Caco-2 (cell line): ENCODE measurements around the gene ACAD10. TPM values are rescaled to one million over a fixed set of nuclear protein-coding genes. Genes with fewer than 3 reads are reported as not detected.

Experiments
- BruUV-seq: library from RNA; stranded (reverse); fragments of 400-500 nt; replicated peaks from 2 replicates; lab custom pipeline; 2021; lab: Mats Ljungman, UMichigan
- CTCF ChIA-PET: fragments of 300-600 bp; sonication (Branson Sonifier 250); formaldehyde crosslinking; loops from one replicate; lab custom pipeline; 2022; ENCODE audit warnings: antibody characterized with exemption; lab: Charles Lee
- POLR2A ChIA-PET: fragments of 300-600 bp; sonication (Branson Sonifier 250); formaldehyde crosslinking; loops from one replicate; lab custom pipeline; 2022; ENCODE audit warnings: antibody characterized with exemption; lab: Charles Lee
- DNase-seq, 2 experiments: peaks; one replicate each; pipeline versions ENCODE4 v3.0.0 to v3.0.0-alpha.2; 2020 to 2022
- H3K27me3 ChIP-seq: replicated peaks from 2 replicates; pipeline ENCODE4 v1.6.0; 2011; ENCODE audit warnings: low read length; ENCODE audit not compliant: control insufficient read depth, insufficient read depth
- H3K36me3 ChIP-seq: 2 replicates; pipeline ENCODE4 v1.5.1; 2011; ENCODE audit warnings: low read length; ENCODE audit not compliant: control insufficient read depth, insufficient read depth
- H3K4me1 ChIP-seq: fragments of 250-450 bp; sonication (Bioruptor Pico); 2 replicates; pipeline ENCODE4 v1.5.1; 2020; ENCODE audit warnings: mild to moderate bottlenecking
- H3K4me3 ChIP-seq: 2 replicates; pipeline ENCODE4 v1.5.1; 2011; ENCODE audit warnings: low read depth, mild to moderate bottlenecking, control low read depth, low read length
- H3K9me3 ChIP-seq: fragments of 250-450 bp; sonication (Bioruptor Pico); 2 replicates; pipeline ENCODE4 v1.5.1; 2020; ENCODE audit warnings: mild to moderate bottlenecking, moderate library complexity
- H3K27ac Mint-ChIP-seq: one replicate; pipeline ENCODE4 v1.8.0; 2022; ENCODE audit warnings: mixed read lengths; ENCODE audit not compliant: unreplicated experiment
- H3K27me3 Mint-ChIP-seq: one replicate; pipeline ENCODE4 v1.8.0; 2022; ENCODE audit warnings: mixed read lengths; ENCODE audit not compliant: insufficient read depth, unreplicated experiment
- H3K36me3 Mint-ChIP-seq: one replicate; pipeline ENCODE4 v1.8.0; 2022; ENCODE audit warnings: mild to moderate bottlenecking, mixed read lengths; ENCODE audit not compliant: insufficient read depth, unreplicated experiment
- H3K4me1 Mint-ChIP-seq: one replicate; pipeline ENCODE4 v1.8.0; 2022; ENCODE audit warnings: low read depth, mixed read lengths; ENCODE audit not compliant: unreplicated experiment
- H3K4me3 Mint-ChIP-seq: one replicate; pipeline ENCODE4 v1.8.0; 2022; ENCODE audit warnings: mild to moderate bottlenecking, moderate library complexity, mixed read lengths; ENCODE audit not compliant: unreplicated experiment
- H3K9me3 Mint-ChIP-seq: one replicate; pipeline ENCODE4 v1.8.0; 2022; ENCODE audit warnings: mixed read lengths; ENCODE audit not compliant: unreplicated experiment
- intact Hi-C: fragments of 100-400 bp; cut with micrococcal nuclease; formaldehyde crosslinking; loops from one replicate; pipeline ENCODE4 v1.10.0; 2022; ENCODE audit not compliant: unreplicated experiment
- total RNA-seq: library from RNA; stranded (reverse); gene quantifications from 2 replicates; pipeline ENCODE4 v1.2.3, GENCODE V29; 2022
- TF ChIP-seq, protein P1 (sequence below), 2 experiments: fragments of 200-600 bp in 1 of 2; IDR thresholded peaks; 1 replicate in 1 of 2; 2 replicates in 1 of 2; pipeline versions ENCODE4 v1.5.1 to v1.8.0; 2011 to 2022; ENCODE audit warnings: antibody characterized with exemption in 1 of 2, control low read depth in 1 of 2, inconsistent platforms in 1 of 2, low read depth in 1 of 2, low read length in 1 of 2, mild to moderate bottlenecking in 1 of 2, moderate library complexity in 1 of 2; ENCODE audit not compliant: insufficient read depth in 1 of 2, severe bottlenecking in 1 of 2, unreplicated experiment in 1 of 2

ACAD10 gene
- total RNA-seq, 1 experiment from 2014 or later: 19.0 TPM

DNA sequence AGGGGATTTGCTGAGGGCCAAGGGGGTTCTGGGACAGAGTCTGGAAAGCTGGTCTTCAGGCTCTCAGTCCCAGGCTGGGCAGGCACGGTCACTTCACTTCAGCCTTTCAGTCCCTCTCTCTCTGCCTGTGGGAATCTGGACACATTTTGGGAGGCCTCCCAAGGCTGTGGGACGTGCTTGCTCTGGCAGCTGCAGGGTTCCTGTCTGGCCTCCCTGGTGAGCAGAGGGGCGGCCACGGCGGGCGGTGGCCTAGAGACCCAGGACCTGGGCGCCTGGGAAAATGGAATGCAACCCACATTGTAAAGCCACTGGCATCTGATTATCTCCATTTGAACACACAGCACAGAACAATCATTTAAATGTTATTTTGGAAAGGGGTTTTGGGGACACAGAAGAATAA lies 70.8 kb downstream of the ACAD10 start:
- no peaks in the 10 kb centered on the region for H3K36me3 Mint-ChIP-seq
- ChIA-PET POLR2A (no interaction called here), CTCF (interaction anchor here (1.4 kb wide), 1 partner anchor 56 kb away, joined by 3 read pairs; no protein-coding TSS in a partner anchor)
- no peaks in the 10 kb centered on the region for H3K9me3 Mint-ChIP-seq
- Histone ChIP-seq H3K4me1 (no peaks in the 10 kb centered on the region), H3K9me3 (no peaks in the 10 kb centered on the region), H3K36me3 (no peaks in the 10 kb centered on the region; the same call in 1 of the 2 replicates), H3K4me3 (no peak overlapping the region), H3K27me3 (no peaks in the 10 kb centered on the region)
- no peaks in the 10 kb centered on the region for H3K27me3 Mint-ChIP-seq
- intact Hi-C loops: no loop called here
- TF ChIP-seq, protein P1, sequence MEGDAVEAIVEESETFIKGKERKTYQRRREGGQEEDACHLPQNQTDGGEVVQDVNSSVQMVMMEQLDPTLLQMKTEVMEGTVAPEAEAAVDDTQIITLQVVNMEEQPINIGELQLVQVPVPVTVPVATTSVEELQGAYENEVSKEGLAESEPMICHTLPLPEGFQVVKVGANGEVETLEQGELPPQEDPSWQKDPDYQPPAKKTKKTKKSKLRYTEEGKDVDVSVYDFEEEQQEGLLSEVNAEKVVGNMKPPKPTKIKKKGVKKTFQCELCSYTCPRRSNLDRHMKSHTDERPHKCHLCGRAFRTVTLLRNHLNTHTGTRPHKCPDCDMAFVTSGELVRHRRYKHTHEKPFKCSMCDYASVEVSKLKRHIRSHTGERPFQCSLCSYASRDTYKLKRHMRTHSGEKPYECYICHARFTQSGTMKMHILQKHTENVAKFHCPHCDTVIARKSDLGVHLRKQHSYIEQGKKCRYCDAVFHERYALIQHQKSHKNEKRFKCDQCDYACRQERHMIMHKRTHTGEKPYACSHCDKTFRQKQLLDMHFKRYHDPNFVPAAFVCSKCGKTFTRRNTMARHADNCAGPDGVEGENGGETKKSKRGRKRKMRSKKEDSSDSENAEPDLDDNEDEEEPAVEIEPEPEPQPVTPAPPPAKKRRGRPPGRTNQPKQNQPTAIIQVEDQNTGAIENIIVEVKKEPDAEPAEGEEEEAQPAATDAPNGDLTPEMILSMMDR (IDR thresholded peaks at IDR 0.05; ENCODE audit: insufficient read depth in 1 of 2, low read depth in 1 of 2, low read length in 1 of 2, severe bottlenecking in 1 of 2, unreplicated experiment in 1 of 2): no peak
- no peaks in the 10 kb centered on the region for H3K4me1 Mint-ChIP-seq
- BruUV-seq: no TSS peak
- H3K27ac Mint-ChIP-seq: no peak overlapping the region
- H3K4me3 Mint-ChIP-seq: no peak overlapping the region
- no peak for DNase-seq

DNA sequence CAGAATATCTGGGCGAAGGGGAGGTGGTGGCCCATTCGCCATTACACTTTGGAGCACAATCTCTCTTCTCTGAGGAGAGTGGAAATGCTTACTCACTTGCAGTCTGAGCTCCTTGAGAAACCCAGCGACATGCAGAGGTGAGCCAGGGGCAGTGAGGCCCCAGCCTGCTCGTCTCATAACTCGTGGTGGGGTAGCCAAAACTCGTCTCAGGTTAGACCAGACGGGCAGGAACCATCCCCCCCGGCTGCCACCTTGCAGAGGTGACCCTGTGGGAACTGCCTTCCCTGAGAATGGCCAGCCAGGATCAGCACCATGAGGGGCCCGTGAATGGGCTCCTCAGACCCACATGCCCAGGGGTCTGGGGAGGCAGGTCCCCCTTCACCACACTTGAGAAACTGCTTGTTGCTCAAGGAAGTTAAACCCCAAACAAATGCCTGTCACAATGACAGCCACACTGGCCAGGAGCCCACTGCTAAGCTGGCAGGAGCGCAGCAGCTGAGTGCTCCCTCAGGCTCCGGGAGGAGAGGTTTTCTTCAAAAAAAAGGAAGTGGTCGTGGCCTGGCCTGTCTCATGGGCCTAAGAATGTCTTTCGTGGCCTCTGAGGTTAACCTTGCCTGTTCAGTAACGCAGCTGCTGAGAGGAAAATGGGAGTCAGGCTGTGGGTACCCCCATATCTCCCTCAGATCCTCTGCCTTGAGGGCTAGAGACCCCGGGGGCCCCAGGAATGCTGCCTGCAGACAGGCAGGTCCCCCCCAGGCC lies 71.7 kb downstream of the ACAD10 start:
- H3K36me3 ChIP-seq: no peaks in the 10 kb centered on the region; the same call in 1 of the 2 replicates
- no peak overlapping the region for H3K27ac Mint-ChIP-seq
- H3K4me1 ChIP-seq: no peaks in the 10 kb centered on the region
- H3K4me3 ChIP-seq: no peak overlapping the region
- BruUV-seq: no TSS peak
- H3K9me3 ChIP-seq: no peaks in the 10 kb centered on the region
- DNase-seq: no peak
- no peak overlapping the region for H3K4me3 Mint-ChIP-seq
- no peaks in the 10 kb centered on the region for H3K36me3 Mint-ChIP-seq
- intact Hi-C loops: no loop called here
- no peaks in the 10 kb centered on the region for H3K4me1 Mint-ChIP-seq
- no peaks in the 10 kb centered on the region for H3K9me3 Mint-ChIP-seq
- no peaks in the 10 kb centered on the region for H3K27me3 ChIP-seq
- TF ChIP-seq, protein P1 (IDR thresholded peaks at IDR 0.05; ENCODE audit: insufficient read depth in 1 of 2, low read depth in 1 of 2, low read length in 1 of 2, severe bottlenecking in 1 of 2, unreplicated experiment in 1 of 2): no peak
- no peaks in the 10 kb centered on the region for H3K27me3 Mint-ChIP-seq
- ChIA-PET POLR2A (no interaction called here), CTCF (interaction anchor here (1.4 kb wide), 1 partner anchor 55 kb away, joined by 3 read pairs; no protein-coding TSS in a partner anchor)

DNA sequence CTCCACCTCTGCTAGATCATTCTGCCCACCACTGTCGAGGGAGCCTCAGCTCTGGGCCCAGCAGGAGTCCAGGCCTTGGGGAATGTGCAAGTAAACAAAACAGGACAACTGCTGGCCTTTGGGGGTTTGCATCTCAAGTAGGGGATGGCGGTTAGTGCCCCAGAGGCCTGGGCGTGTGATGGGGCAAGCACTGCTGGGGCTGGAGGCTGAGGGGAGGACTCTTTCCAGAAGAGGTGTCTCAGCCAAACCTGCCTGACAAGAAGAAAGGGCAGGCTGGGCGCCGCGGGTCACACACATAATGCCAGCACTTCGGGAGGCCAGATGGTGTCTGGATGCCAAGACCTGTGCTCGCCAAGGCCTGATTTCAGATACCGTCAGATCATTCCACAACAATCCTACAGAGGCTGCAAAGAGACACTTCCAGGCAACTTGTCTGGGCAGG lies 72.3 kb downstream of the ACAD10 start:
- no TSS peak for BruUV-seq
- H3K27me3 ChIP-seq: no peaks in the 10 kb centered on the region
- Mint-ChIP-seq H3K36me3 (no peaks in the 10 kb centered on the region), H3K4me1 (no peaks in the 10 kb centered on the region), H3K27me3 (no peaks in the 10 kb centered on the region), H3K9me3 (no peaks in the 10 kb centered on the region), H3K4me3 (no peak overlapping the region), H3K27ac (no peak overlapping the region)
- ChIA-PET POLR2A (no interaction called here), CTCF (interaction anchor here (1.4 kb wide), 1 partner anchor 55 kb away, joined by 3 read pairs; no protein-coding TSS in a partner anchor)
- TF ChIP-seq, protein P1 (IDR thresholded peaks at IDR 0.05; ENCODE audit: insufficient read depth in 1 of 2, low read depth in 1 of 2, low read length in 1 of 2, severe bottlenecking in 1 of 2, unreplicated experiment in 1 of 2): no peak
- intact Hi-C loops: no loop called here
- no peaks in the 10 kb centered on the region for H3K9me3 ChIP-seq
- DNase-seq: no peak
- no peaks in the 10 kb centered on the region for H3K4me1 ChIP-seq
- H3K4me3 ChIP-seq: no peak overlapping the region
- no peaks in the 10 kb centered on the region; the same call in 1 of the 2 replicates for H3K36me3 ChIP-seq
